HEK293 (cell line): ENCODE results near the gene DGCR8.

Experiments used
- CTCF ChIA-PET: fragments of 350-600 bp; formaldehyde crosslinking; extraction: SDS; loops from one replicate; lab custom pipeline; 2021; ENCODE audit warnings: antibody characterized with exemption; lab: Yijun Ruan, JAX
- POLR2A ChIA-PET: fragments of 300-600 bp; formaldehyde crosslinking; extraction: SDS; loops from one replicate; lab custom pipeline; 2020; ENCODE audit warnings: antibody characterized with exemption, inconsistent platforms; lab: Yijun Ruan, JAX
- H3K27ac ChIP-seq: fragments of 200-500 bp; sonication (Bioruptor generic); 2 replicates; pipeline ENCODE4 v1.5.1; 2014; ENCODE audit warnings: low read depth, low read length, control low read depth, inconsistent platforms; ENCODE audit errors: extremely low read depth
- H3K36me3 ChIP-seq, 2 experiments: fragments of 200-500 bp in 1 of 2; sonication (Bioruptor generic) in 1 of 2; 1 replicate in 1 of 2; 2 replicates in 1 of 2; pipeline ENCODE4 v1.5.1; 2014 to 2017; ENCODE audit warnings: inconsistent platforms in 2 of 2, low read length in 2 of 2; ENCODE audit not compliant: control insufficient read depth in 2 of 2, insufficient read depth in 1 of 2
- H3K4me1 ChIP-seq: fragments of 200-500 bp; sonication (Bioruptor generic); 2 replicates; pipeline ENCODE4 v1.5.1; 2014; ENCODE audit warnings: mild to moderate bottlenecking, low read length, inconsistent platforms; ENCODE audit not compliant: control insufficient read depth, insufficient read depth
- H3K4me3 ChIP-seq: 2 replicates; pipeline ENCODE4 v1.5.1; 2011; ENCODE audit warnings: low read depth, mild to moderate bottlenecking, control low read depth, low read length, moderate library complexity
- H3K9me3 ChIP-seq: fragments of 200-500 bp; sonication (Bioruptor generic); 2 replicates; pipeline ENCODE4 v1.5.1; 2014; ENCODE audit warnings: low read depth, low read length, inconsistent platforms; ENCODE audit not compliant: control insufficient read depth, insufficient read depth
- BCL11B ChIP-seq: fragments of 450-650 bp; formaldehyde crosslinking; IDR thresholded peaks from 2 replicates; pipeline ENCODE4 v1.5.1; 2016; ENCODE audit warnings: low read depth, missing biosample characterization, missing genetic modification characterization
- EGR2 ChIP-seq: fragments of 450-650 bp; formaldehyde crosslinking; IDR thresholded peaks from 2 replicates; pipeline ENCODE4 v1.5.1; 2016; ENCODE audit warnings: low read depth, missing biosample characterization, missing genetic modification characterization
- GLIS1 ChIP-seq: fragments of 450-650 bp; formaldehyde crosslinking; IDR thresholded peaks from 2 replicates; pipeline ENCODE4 v1.5.1; 2016; ENCODE audit warnings: missing biosample characterization, missing genetic modification characterization
- INSM2 ChIP-seq: fragments of 450-650 bp; formaldehyde crosslinking; IDR thresholded peaks from 2 replicates; pipeline ENCODE4 v1.5.1; 2016; ENCODE audit warnings: missing biosample characterization, missing genetic modification characterization
- KLF8 ChIP-seq: fragments of 450-650 bp; formaldehyde crosslinking; IDR thresholded peaks from 2 replicates; pipeline ENCODE4 v1.5.1; 2016; ENCODE audit warnings: missing biosample characterization, missing genetic modification characterization
- SP3 ChIP-seq: fragments of 450-650 bp; formaldehyde crosslinking; IDR thresholded peaks from 2 replicates; pipeline ENCODE4 v1.5.1; 2016; ENCODE audit warnings: missing biosample characterization, missing genetic modification characterization
- TRIM28 ChIP-seq: IDR thresholded peaks from 2 replicates; pipeline ENCODE4 v1.6.1; 2011; ENCODE audit warnings: low read length, control low read depth, borderline replicate concordance
- ZFHX2 ChIP-seq: fragments of 450-650 bp; formaldehyde crosslinking; conservative IDR thresholded peaks from 2 replicates; pipeline ENCODE4 v1.5.1; 2016; ENCODE audit warnings: missing biosample characterization, missing genetic modification characterization
- ZFP37 ChIP-seq: fragments of 450-650 bp; formaldehyde crosslinking; IDR thresholded peaks from 2 replicates; pipeline ENCODE4 v1.5.1; 2016; ENCODE audit warnings: missing biosample characterization, missing genetic modification characterization
- ZNF16 ChIP-seq: fragments of 450-650 bp; formaldehyde crosslinking; IDR thresholded peaks from 2 replicates; pipeline ENCODE4 v1.5.1; 2016; ENCODE audit warnings: low read depth, missing biosample characterization, missing genetic modification characterization
- ZNF202 ChIP-seq: fragments of 450-650 bp; formaldehyde crosslinking; IDR thresholded peaks from 2 replicates; pipeline ENCODE4 v1.5.1; 2016; ENCODE audit warnings: missing biosample characterization, missing genetic modification characterization, borderline replicate concordance
- ZNF221 ChIP-seq: fragments of 450-650 bp; formaldehyde crosslinking; IDR thresholded peaks from 2 replicates; pipeline ENCODE4 v1.5.1; 2017; ENCODE audit warnings: missing biosample characterization, missing genetic modification characterization, borderline replicate concordance
- ZNF248 ChIP-seq: fragments of 450-650 bp; formaldehyde crosslinking; IDR thresholded peaks from 2 replicates; pipeline ENCODE4 v1.5.1; 2017; ENCODE audit warnings: missing biosample characterization, missing genetic modification characterization
- ZNF324 ChIP-seq: fragments of 450-650 bp; formaldehyde crosslinking; IDR thresholded peaks from 2 replicates; pipeline ENCODE4 v1.5.1; 2016; ENCODE audit warnings: missing biosample characterization, missing genetic modification characterization
- ZNF362 ChIP-seq: fragments of 450-650 bp; formaldehyde crosslinking; IDR thresholded peaks from 2 replicates; pipeline ENCODE4 v1.5.1; 2016; ENCODE audit warnings: missing biosample characterization, missing genetic modification characterization
- ZNF423 ChIP-seq: fragments of 450-650 bp; formaldehyde crosslinking; IDR thresholded peaks from 2 replicates; pipeline ENCODE4 v1.5.1; 2016; ENCODE audit warnings: missing biosample characterization, missing genetic modification characterization
- ZNF426 ChIP-seq: fragments of 450-650 bp; formaldehyde crosslinking; IDR thresholded peaks from 2 replicates; pipeline ENCODE4 v1.5.1; 2017; ENCODE audit warnings: missing biosample characterization, missing genetic modification characterization, mild to moderate bottlenecking, inconsistent platforms, moderate library complexity
- ZNF639 ChIP-seq: fragments of 450-650 bp; formaldehyde crosslinking; IDR thresholded peaks from 2 replicates; pipeline ENCODE4 v1.5.1; 2016; ENCODE audit warnings: missing biosample characterization, missing genetic modification characterization
- ZNF645 ChIP-seq: fragments of 450-650 bp; formaldehyde crosslinking; IDR thresholded peaks from 2 replicates; pipeline ENCODE4; 2016; ENCODE audit warnings: missing biosample characterization, missing genetic modification characterization
- ZNF658 ChIP-seq: fragments of 450-650 bp; formaldehyde crosslinking; IDR thresholded peaks from 2 replicates; pipeline ENCODE4; 2016; ENCODE audit warnings: missing biosample characterization, missing genetic modification characterization
- ZNF670 ChIP-seq: fragments of 450-650 bp; formaldehyde crosslinking; IDR thresholded peaks from 2 replicates; pipeline ENCODE4 v1.5.1; 2016; ENCODE audit warnings: missing biosample characterization, missing genetic modification characterization, low read depth
- ZNF677 ChIP-seq: fragments of 450-650 bp; IDR thresholded peaks from 2 replicates; pipeline ENCODE4 v1.5.0; 2018; ENCODE audit warnings: missing biosample characterization, mild to moderate bottlenecking, missing genetic modification characterization, moderate library complexity
- ZNF704 ChIP-seq: fragments of 450-650 bp; formaldehyde crosslinking; IDR thresholded peaks from 2 replicates; pipeline ENCODE4 v1.5.1; 2016; ENCODE audit warnings: missing biosample characterization, missing genetic modification characterization
- ZNF768 ChIP-seq: fragments of 450-650 bp; formaldehyde crosslinking; IDR thresholded peaks from 2 replicates; pipeline ENCODE4 v1.5.1; 2018; ENCODE audit warnings: missing biosample characterization, mild to moderate bottlenecking, missing genetic modification characterization
- TF ChIP-seq, protein P1 (sequence below): fragments of 450-650 bp; formaldehyde crosslinking; IDR thresholded peaks from 2 replicates; pipeline ENCODE4 v1.5.1; 2016; ENCODE audit warnings: missing biosample characterization, missing genetic modification characterization
- TF ChIP-seq, protein P2 (sequence below): fragments of 450-650 bp; formaldehyde crosslinking; IDR thresholded peaks from 2 replicates; pipeline ENCODE4 v1.5.1; 2016; ENCODE audit warnings: missing biosample characterization, missing genetic modification characterization
- TF ChIP-seq, protein P3 (sequence below): fragments of 450-650 bp; formaldehyde crosslinking; IDR thresholded peaks from 2 replicates; pipeline ENCODE4 v1.5.1; 2017; ENCODE audit warnings: missing biosample characterization, mild to moderate bottlenecking, missing genetic modification characterization, moderate library complexity

The DGCR8 gene

GRCh38 chr22:20131597-20131858 is 51.5 kb downstream of the DGCR8 start, which contains the start of gene ZDHHC8 (continued):
- TF ChIP-seq ZNF704: no peak
- TF ChIP-seq ZNF768 (tag by site-specific recombination): no peak
- TF ChIP-seq, protein P1, sequence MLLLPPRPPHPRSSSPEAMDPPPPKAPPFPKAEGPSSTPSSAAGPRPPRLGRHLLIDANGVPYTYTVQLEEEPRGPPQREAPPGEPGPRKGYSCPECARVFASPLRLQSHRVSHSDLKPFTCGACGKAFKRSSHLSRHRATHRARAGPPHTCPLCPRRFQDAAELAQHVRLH: no peak
- no peak for TF ChIP-seq ZNF658
- no peak for TF ChIP-seq ZNF639 (tag by site-specific recombination)
- TF ChIP-seq, protein P2, sequence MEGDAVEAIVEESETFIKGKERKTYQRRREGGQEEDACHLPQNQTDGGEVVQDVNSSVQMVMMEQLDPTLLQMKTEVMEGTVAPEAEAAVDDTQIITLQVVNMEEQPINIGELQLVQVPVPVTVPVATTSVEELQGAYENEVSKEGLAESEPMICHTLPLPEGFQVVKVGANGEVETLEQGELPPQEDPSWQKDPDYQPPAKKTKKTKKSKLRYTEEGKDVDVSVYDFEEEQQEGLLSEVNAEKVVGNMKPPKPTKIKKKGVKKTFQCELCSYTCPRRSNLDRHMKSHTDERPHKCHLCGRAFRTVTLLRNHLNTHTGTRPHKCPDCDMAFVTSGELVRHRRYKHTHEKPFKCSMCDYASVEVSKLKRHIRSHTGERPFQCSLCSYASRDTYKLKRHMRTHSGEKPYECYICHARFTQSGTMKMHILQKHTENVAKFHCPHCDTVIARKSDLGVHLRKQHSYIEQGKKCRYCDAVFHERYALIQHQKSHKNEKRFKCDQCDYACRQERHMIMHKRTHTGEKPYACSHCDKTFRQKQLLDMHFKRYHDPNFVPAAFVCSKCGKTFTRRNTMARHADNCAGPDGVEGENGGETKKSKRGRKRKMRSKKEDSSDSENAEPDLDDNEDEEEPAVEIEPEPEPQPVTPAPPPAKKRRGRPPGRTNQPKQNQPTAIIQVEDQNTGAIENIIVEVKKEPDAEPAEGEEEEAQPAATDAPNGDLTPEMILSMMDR: no peak
- TF ChIP-seq ZNF426 (tag by site-specific recombination): no peak
- no peak for TF ChIP-seq ZNF670
- no peak for TF ChIP-seq ZNF248
- TF ChIP-seq, protein P3, sequence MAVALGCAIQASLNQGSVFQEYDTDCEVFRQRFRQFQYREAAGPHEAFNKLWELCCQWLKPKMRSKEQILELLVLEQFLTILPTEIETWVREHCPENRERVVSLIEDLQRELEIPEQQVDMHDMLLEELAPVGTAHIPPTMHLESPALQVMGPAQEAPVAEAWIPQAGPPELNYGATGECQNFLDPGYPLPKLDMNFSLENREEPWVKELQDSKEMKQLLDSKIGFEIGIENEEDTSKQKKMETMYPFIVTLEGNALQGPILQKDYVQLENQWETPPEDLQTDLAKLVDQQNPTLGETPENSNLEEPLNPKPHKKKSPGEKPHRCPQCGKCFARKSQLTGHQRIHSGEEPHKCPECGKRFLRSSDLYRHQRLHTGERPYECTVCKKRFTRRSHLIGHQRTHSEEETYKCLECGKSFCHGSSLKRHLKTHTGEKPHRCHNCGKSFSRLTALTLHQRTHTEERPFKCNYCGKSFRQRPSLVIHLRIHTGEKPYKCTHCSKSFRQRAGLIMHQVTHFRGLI: no peak
- TF ChIP-seq INSM2 (tag by site-specific recombination): no peak
- no peak for TF ChIP-seq ZNF423

- H3K36me3 ChIP-seq: peaks cover 0 to 33% of the 10 kb centered on the region in 2 experiments; a peak in 1 of 3 replicates
- peaks cover 5% of the 10 kb centered on the region; the same call in 1 of the 2 replicates for H3K4me1 ChIP-seq
- ChIA-PET CTCF (no interaction called here), POLR2A (no interaction called here)
- H3K4me3 ChIP-seq: peak overlapping the region; percentile 69
- no peaks in the 10 kb centered on the region for H3K9me3 ChIP-seq
- peak overlapping the region; percentile 48; the same call in 1 of the 2 replicates for H3K27ac ChIP-seq
- TF ChIP-seq ZFHX2 (tag by site-specific recombination) (peak; percentile 87), ZNF362 (tag by site-specific recombination) (no peak), BCL11B (tag by site-specific recombination) (peak; percentile 30; the same call in 1 of the 2 replicates), ZNF221 (tag by site-specific recombination) (no peak), ZNF202 (no peak), ZNF324 (tag by site-specific recombination) (no peak), TRIM28 (no peak), GLIS1 (tag by site-specific recombination) (peak; percentile 75), ZNF645 (tag by site-specific recombination) (no peak), KLF8 (tag by site-specific recombination) (peak; percentile 67; the same call in 1 of the 2 replicates), SP3 (tag by site-specific recombination) (peak; percentile 41; the same call in 1 of the 2 replicates), ZNF16 (tag by site-specific recombination) (no peak), ZFP37 (tag by site-specific recombination) (no peak), EGR2 (tag by site-specific recombination) (peak; percentile 81), ZNF677 (tag by site-specific recombination) (no peak)
These were observed 52.0 kb downstream of the DGCR8 start for GRCh38 chr22:20131859-20132685.
